ENCODE results near the gene SLC3A2.

- no peak for TF ChIP-seq CTCF (conservative IDR thresholded peaks at IDR 0.05)
- TF ChIP-seq EZH2 (IDR thresholded peaks at IDR 0.05; ENCODE audit: low read depth): no peak
Measured at GRCh38 chr11:62883673-62884072, 3.0 kb downstream of the SLC3A2 start.
